DOHH2 (cell line): ENCODE measurements around the gene REEP3.

Experiments used
- H3F3A ChIP-seq: fragments of 200-600 bp; sonication (generic), shearing (Covaris generic); 2 replicates; pipeline ENCODE4 v1.6.0; 2016; ENCODE audit warnings: antibody characterized with exemption, mild to moderate bottlenecking; ENCODE audit not compliant: control insufficient read depth, insufficient read depth
- H3K27ac ChIP-seq: fragments of 200-600 bp; sonication (generic); 2 replicates; pipeline ENCODE4 v1.5.1; 2014; ENCODE audit warnings: low read depth, mild to moderate bottlenecking, low read length, moderate library complexity
- H3K27me3 ChIP-seq: fragments of 200-600 bp; sonication (generic); 2 replicates; pipeline ENCODE4 v1.6.1; 2014; ENCODE audit warnings: mild to moderate bottlenecking, low read length, mixed read lengths; ENCODE audit not compliant: control insufficient read depth
- H3K36me3 ChIP-seq: fragments of 200-600 bp; sonication (generic); 2 replicates; pipeline ENCODE4 v1.6.1; 2014; ENCODE audit warnings: mild to moderate bottlenecking, low read length, moderate library complexity, mixed read lengths; ENCODE audit not compliant: control insufficient read depth
- H3K4me1 ChIP-seq: fragments of 200-600 bp; sonication (generic); 2 replicates; pipeline ENCODE4 v1.6.1; 2014; ENCODE audit warnings: mild to moderate bottlenecking, low read length, mixed read lengths; ENCODE audit not compliant: control insufficient read depth
- H3K4me2 ChIP-seq: fragments of 200-600 bp; sonication (generic); 2 replicates; pipeline ENCODE4 v1.6.0; 2014; ENCODE audit warnings: mild to moderate bottlenecking, low read length, moderate library complexity
- H3K4me3 ChIP-seq: fragments of 200-600 bp; sonication (generic); 2 replicates; pipeline ENCODE4 v1.5.1; 2014; ENCODE audit warnings: mild to moderate bottlenecking, low read length, mixed read lengths
- H3K79me2 ChIP-seq: fragments of 200-600 bp; sonication (generic); 2 replicates; pipeline ENCODE4 v1.6.1; 2014; ENCODE audit warnings: mild to moderate bottlenecking, low read length, mixed read lengths; ENCODE audit not compliant: control insufficient read depth
- H3K9me2 ChIP-seq: fragments of 200-600 bp; sonication (generic); replicated peaks from 2 replicates; pipeline ENCODE4 v1.6.1; 2014; ENCODE audit warnings: mild to moderate bottlenecking, low read length, mixed read lengths; ENCODE audit not compliant: control insufficient read depth
- H3K9me3 ChIP-seq: fragments of 200-600 bp; sonication (generic); 2 replicates; pipeline ENCODE4 v1.6.1; 2014; ENCODE audit warnings: antibody characterized with exemption, low read length, mixed read lengths; ENCODE audit not compliant: control insufficient read depth, insufficient read depth
- H4K20me1 ChIP-seq: fragments of 200-600 bp; sonication (generic); 2 replicates; pipeline ENCODE4 v1.6.0; 2014; ENCODE audit warnings: low read depth, mild to moderate bottlenecking, antibody characterized with exemption, low read length, moderate library complexity; ENCODE audit not compliant: control insufficient read depth, insufficient read depth
- EZH2phosphoT487 ChIP-seq: fragments of 200-600 bp; sonication (generic); IDR thresholded peaks from 2 replicates; pipeline ENCODE4 v1.6.1; 2017; ENCODE audit warnings: borderline replicate concordance, mild to moderate bottlenecking, antibody characterized with exemption, low read length, moderate library complexity, mixed read lengths
- TF ChIP-seq, protein P1 (sequence below): fragments of 200-600 bp; sonication (generic); IDR thresholded peaks from one replicate; pipeline ENCODE4 v1.5.1; 2014; ENCODE audit warnings: antibody characterized with exemption, mild to moderate bottlenecking, low read depth, low read length; ENCODE audit not compliant: poor library complexity, severe bottlenecking

Gene REEP3

DNA sequence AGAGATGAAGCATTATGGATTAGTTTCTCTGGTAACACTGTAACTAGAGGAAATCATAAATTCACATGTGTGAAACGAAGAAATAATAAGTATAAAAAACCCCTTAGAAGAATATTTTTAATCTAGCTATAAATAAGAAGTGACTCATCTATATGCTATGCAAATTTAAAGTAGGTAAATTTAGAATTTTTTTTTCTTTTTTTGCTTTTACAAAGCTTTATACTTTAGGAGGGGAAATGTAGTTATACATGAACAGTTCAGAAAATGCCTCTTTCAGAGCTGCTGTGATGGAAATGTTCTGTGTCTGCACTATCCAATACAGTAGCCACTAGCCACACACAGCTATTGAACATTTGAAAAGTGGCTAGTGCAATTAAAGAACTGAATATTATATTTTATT lies 87.3 kb downstream of the REEP3 start:
- Histone ChIP-seq H3F3A (peaks cover 16% of the 10 kb centered on the region), H3K27ac (peak overlapping the region; percentile 40), H3K27me3 (no peaks in the 10 kb centered on the region), H3K4me2 (peak overlapping the region; percentile 56), H3K9me3 (no peaks in the 10 kb centered on the region), H4K20me1 (no peaks in the 10 kb centered on the region), H3K79me2 (no peaks in the 10 kb centered on the region), H3K9me2 (no peaks in the 10 kb centered on the region), H3K4me1 (peaks cover 40% of the 10 kb centered on the region), H3K36me3 (no peaks in the 10 kb centered on the region), H3K4me3 (peak overlapping the region; percentile 35; the same call in 1 of the 2 replicates)
- TF ChIP-seq, protein P1, sequence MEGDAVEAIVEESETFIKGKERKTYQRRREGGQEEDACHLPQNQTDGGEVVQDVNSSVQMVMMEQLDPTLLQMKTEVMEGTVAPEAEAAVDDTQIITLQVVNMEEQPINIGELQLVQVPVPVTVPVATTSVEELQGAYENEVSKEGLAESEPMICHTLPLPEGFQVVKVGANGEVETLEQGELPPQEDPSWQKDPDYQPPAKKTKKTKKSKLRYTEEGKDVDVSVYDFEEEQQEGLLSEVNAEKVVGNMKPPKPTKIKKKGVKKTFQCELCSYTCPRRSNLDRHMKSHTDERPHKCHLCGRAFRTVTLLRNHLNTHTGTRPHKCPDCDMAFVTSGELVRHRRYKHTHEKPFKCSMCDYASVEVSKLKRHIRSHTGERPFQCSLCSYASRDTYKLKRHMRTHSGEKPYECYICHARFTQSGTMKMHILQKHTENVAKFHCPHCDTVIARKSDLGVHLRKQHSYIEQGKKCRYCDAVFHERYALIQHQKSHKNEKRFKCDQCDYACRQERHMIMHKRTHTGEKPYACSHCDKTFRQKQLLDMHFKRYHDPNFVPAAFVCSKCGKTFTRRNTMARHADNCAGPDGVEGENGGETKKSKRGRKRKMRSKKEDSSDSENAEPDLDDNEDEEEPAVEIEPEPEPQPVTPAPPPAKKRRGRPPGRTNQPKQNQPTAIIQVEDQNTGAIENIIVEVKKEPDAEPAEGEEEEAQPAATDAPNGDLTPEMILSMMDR, result no peak
- TF ChIP-seq EZH2phosphoT487, result no peak

DNA sequence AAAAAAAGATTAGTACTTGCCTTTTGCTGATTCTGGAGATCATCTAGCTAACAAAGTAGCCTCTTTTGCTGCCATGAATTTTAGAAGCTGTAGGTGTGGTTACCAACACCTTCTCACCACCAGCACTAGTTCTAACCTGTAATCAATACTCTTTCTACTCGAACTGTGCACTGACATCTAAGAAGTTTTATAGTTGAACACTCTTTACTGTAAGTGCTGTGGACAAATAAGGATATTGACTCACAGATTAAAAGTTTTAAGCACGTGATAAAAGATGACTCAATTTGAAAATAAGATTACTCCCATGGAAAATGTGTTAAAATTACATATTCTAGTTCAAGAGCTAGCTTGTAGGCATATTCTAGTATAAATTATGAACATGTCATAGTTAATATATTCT lies 89.9 kb downstream of the REEP3 start:
- no peak overlapping the region for H3K4me2 ChIP-seq
- H3K27me3 ChIP-seq, result no peaks in the 10 kb centered on the region
- no peaks in the 10 kb centered on the region for H4K20me1 ChIP-seq
- peaks cover 8% of the 10 kb centered on the region for H3F3A ChIP-seq
- TF ChIP-seq, protein P1, result no peak
- TF ChIP-seq EZH2phosphoT487, result no peak
- H3K36me3 ChIP-seq, result no peaks in the 10 kb centered on the region
- peaks cover 21% of the 10 kb centered on the region for H3K4me1 ChIP-seq
- no peaks in the 10 kb centered on the region for H3K9me3 ChIP-seq
- no peaks in the 10 kb centered on the region for H3K79me2 ChIP-seq
- H3K4me3 ChIP-seq, result no peak overlapping the region
- H3K27ac ChIP-seq, result no peak overlapping the region
- no peaks in the 10 kb centered on the region for H3K9me2 ChIP-seq

DNA sequence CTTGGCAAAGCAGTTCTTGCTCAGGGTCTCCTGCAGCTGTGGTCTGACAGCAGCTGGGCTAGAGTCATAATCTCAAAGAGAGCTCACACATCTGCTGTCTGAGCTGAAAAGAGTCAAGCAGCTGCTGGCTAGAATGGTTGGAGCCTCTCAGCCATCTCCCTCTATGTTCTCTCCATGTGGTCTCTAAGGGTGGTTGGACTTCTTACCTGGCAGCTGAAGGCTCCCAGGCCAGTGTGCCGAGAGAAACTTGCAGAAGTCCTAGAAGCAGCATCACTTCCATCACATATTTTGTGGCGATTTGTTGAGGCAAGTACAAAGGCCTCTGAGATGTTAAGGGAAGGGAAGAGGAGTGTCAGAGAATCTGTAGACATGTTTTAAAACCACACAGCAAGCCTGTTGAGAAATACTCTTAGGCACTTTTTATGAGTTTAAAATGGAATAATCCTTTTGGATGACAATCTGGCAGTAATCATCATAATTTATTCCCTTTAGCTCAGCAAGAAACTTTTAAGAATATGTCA lies 93.2 kb downstream of the REEP3 start:
- H4K20me1 ChIP-seq, result no peaks in the 10 kb centered on the region
- TF ChIP-seq EZH2phosphoT487, result no peak
- TF ChIP-seq, protein P1, result no peak
- H3K36me3 ChIP-seq, result no peaks in the 10 kb centered on the region
- H3K79me2 ChIP-seq, result no peaks in the 10 kb centered on the region
- peaks cover 7% of the 10 kb centered on the region for H3K4me1 ChIP-seq
- H3K9me2 ChIP-seq, result no peaks in the 10 kb centered on the region
- H3K27ac ChIP-seq, result no peak overlapping the region
- H3K4me2 ChIP-seq, result no peak overlapping the region
- H3K27me3 ChIP-seq, result no peaks in the 10 kb centered on the region
- H3K9me3 ChIP-seq, result no peaks in the 10 kb centered on the region
- H3K4me3 ChIP-seq, result no peak overlapping the region
- no peaks in the 10 kb centered on the region for H3F3A ChIP-seq

DNA sequence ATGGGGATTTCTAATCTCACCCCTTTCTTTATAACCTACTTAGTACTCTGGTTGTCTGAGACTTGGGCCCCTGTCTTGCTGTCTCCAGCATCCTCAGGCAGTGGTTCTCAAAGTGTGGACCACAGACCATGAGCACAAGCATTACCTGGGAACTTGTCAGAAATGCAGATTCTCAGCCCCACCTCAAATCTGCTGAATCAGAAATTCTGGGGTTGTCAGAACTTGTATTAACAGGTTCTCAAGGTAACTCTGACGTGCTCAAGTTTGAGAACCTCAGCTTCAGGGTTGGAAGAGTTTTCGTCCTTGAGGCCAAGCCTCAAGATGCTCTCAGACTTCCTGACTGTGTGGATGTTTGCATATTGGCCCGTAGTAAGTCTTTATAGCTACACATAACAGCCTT lies 97.4 kb downstream of the REEP3 start:
- Histone ChIP-seq H3K79me2 (no peaks in the 10 kb centered on the region), H3K4me1 (peaks cover 6% of the 10 kb centered on the region; the same call in 1 of the 2 replicates), H3K9me2 (no peaks in the 10 kb centered on the region), H3K4me3 (no peak overlapping the region), H4K20me1 (no peaks in the 10 kb centered on the region), H3K27ac (no peak overlapping the region), H3K27me3 (no peaks in the 10 kb centered on the region), H3F3A (no peaks in the 10 kb centered on the region), H3K9me3 (no peaks in the 10 kb centered on the region), H3K4me2 (no peak overlapping the region), H3K36me3 (no peaks in the 10 kb centered on the region)
- TF ChIP-seq, protein P1, result no peak
- TF ChIP-seq EZH2phosphoT487, result no peak
